Transverse colon (tissue), 4 donors: ENCODE data around the gene TRAF3. TPM values are rescaled to one million over a fixed set of nuclear protein-coding genes. Genes with fewer than 3 reads are reported as not detected.
A peak's percentile ranks its signal among the peaks of the same experiment; 100 is the strongest.

Experiments
- DNase-seq: peaks from one replicate; pipeline ENCODE4 v3.0.0-alpha.2; 2019
- H3K27ac ChIP-seq, 4 donors: fragments of 200-600 bp; sonication (generic); 2 replicates each; pipeline ENCODE4 v1.5.1; 2016 to 2018; ENCODE audit warnings: inconsistent platforms in 4 of 4
- H3K27me3 ChIP-seq: fragments of 200-600 bp; sonication (generic); 2 replicates; pipeline ENCODE4 v1.5.1; 2017; ENCODE audit warnings: inconsistent platforms
- H3K36me3 ChIP-seq, 4 donors: fragments of 200-600 bp; sonication (generic); 2 replicates each; pipeline ENCODE4 v1.5.1; 2017 to 2019; ENCODE audit warnings: inconsistent platforms in 4 of 4
- H3K4me1 ChIP-seq, 4 donors: fragments of 200-600 bp; sonication (generic); 2 replicates each; pipeline ENCODE4 v1.5.1; 2017 to 2020; ENCODE audit warnings: inconsistent platforms in 4 of 4
- H3K4me3 ChIP-seq, 4 donors: fragments of 200-600 bp; sonication (generic); 1 replicate in 1 of 4; 2 replicates in 3 of 4; pipeline versions ENCODE4 v1.5.1 to v1.6.1; 2017 to 2019; ENCODE audit warnings: inconsistent platforms in 4 of 4
- H3K9me3 ChIP-seq, 2 donors: fragments of 200-600 bp; sonication (generic); 2 replicates each; pipeline ENCODE4 v1.5.1; 2017 to 2019; ENCODE audit warnings: inconsistent platforms in 2 of 2
- EP300 ChIP-seq: sonication (generic); formaldehyde crosslinking; IDR thresholded peaks from one replicate; pipeline ENCODE4 v1.6.1; 2017; ENCODE audit warnings: antibody characterized with exemption, low read depth
- POLR2A ChIP-seq: fragments of 450-650 bp; IDR thresholded peaks from one replicate; pipeline ENCODE4 v1.6.1; 2016; ENCODE audit warnings: antibody characterized with exemption, mild to moderate bottlenecking, moderate library complexity
- POLR2AphosphoS5 ChIP-seq, 3 donors: sonication (generic); formaldehyde crosslinking; IDR thresholded peaks; one replicate each; pipeline ENCODE4 v1.6.1; 2016; ENCODE audit warnings: antibody characterized with exemption in 3 of 3
- whole genome bisulfite sequencing, 2 donors: methylation state at CpG; one replicate each; pipeline ENCODE4 v1.1.5; 2018; ENCODE audit warnings: low coverage in 1 of 2; 5-methylcytosine and 5-hydroxymethylcytosine counted together
- in situ Hi-C, 4 donors: fragments of 200-750 bp; cut with MboI; loops; one replicate each; pipeline versions ENCODE4 v1.15.0 to v1.15.1; 2017; ENCODE audit warnings: low sequenced_read_pairs in 3 of 4, low pct_ligation_motif_present in 1 of 4, low pct_unique_long_range_greater_than_20kb in 1 of 4
- intact Hi-C: fragments of 100-400 bp; cut with DNase I; formaldehyde crosslinking; loops from one replicate; pipeline ENCODE4 v1.15.1; 2023; ENCODE audit warnings: low total_unique reads
- total RNA-seq, 4 donors: library from RNA; depleted of rRNA; stranded (reverse); fragments of >200 nt; gene quantifications; one replicate each; pipeline ENCODE4 v1.1.0, GENCODE V29; 2016
- TF ChIP-seq, protein P1 (sequence below), 5 experiments: fragments of 200-600 bp in 3 of 5; fragments of 450-650 bp in 2 of 5; sonication (generic) in 3 of 5; IDR thresholded peaks; 1 replicate in 2 of 5; 2 replicates in 3 of 5; pipeline ENCODE4 v1.5.1; 2016 to 2017; ENCODE audit warnings: antibody characterized with exemption in 5 of 5, inconsistent platforms in 3 of 5, mild to moderate bottlenecking in 2 of 5, moderate library complexity in 1 of 5

Gene TRAF3
- total RNA-seq, 4 donors from 2014 or later, result 18.7 to 28.9 (median 25.0) TPM

DNA sequence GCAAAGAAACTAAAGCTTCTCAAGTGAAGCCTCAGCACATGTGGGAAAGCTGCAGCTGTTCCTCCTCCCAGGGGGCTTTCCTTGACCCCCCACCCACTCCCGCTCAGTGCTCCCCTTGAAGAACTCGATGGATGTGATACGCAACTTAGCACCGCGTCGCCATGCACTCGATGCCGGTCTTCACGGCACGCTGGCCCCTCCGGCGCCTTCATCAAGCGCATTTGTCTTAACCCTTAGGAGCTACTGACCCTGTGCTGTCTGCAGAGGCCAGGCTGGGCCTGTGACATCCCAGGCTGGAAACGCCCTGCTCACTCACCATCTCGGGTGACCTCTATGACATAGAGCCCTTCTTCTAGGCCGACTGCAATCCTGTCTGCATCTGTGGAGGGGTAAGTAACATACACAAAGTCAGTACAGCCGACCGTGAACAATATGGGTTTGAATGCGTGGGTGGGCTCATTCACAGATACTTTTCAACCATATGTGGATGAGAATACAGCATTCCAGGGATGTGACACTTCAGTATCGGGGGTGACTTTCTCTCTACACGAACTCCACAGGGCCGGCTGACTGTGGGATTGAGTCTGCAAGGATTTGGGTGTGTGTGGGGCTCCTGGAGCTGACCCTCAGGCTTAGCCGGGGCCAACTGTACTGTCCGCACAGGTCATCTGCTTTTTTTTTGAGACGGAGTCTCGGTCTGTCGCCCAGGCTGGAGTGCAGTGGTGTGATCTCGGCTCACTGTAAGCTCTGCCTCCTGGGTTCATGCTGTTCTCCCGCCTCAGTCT is 168.3 kb downstream of the TRAF3 start:
- in situ Hi-C loops, result no loop called here
- H3K4me3 ChIP-seq, result no peak overlapping the region
- 85 to 93% methylated on average over 19 to 29 of the region's 29 CpGs for WGBS, 2 donors
- no peak overlapping the region for H3K27ac ChIP-seq
- H3K4me1 ChIP-seq, result peaks cover under 1 to 15% (median 8%) of the 10 kb centered on the region in 4 donors
- H3K27me3 ChIP-seq, result no peaks in the 10 kb centered on the region
- H3K36me3 ChIP-seq, result peaks cover 0 to 50% (median 19%) of the 10 kb centered on the region in 4 donors
- H3K9me3 ChIP-seq, result no peaks in the 10 kb centered on the region
- DNase-seq, result no peak
- TF ChIP-seq, protein P1, sequence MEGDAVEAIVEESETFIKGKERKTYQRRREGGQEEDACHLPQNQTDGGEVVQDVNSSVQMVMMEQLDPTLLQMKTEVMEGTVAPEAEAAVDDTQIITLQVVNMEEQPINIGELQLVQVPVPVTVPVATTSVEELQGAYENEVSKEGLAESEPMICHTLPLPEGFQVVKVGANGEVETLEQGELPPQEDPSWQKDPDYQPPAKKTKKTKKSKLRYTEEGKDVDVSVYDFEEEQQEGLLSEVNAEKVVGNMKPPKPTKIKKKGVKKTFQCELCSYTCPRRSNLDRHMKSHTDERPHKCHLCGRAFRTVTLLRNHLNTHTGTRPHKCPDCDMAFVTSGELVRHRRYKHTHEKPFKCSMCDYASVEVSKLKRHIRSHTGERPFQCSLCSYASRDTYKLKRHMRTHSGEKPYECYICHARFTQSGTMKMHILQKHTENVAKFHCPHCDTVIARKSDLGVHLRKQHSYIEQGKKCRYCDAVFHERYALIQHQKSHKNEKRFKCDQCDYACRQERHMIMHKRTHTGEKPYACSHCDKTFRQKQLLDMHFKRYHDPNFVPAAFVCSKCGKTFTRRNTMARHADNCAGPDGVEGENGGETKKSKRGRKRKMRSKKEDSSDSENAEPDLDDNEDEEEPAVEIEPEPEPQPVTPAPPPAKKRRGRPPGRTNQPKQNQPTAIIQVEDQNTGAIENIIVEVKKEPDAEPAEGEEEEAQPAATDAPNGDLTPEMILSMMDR (IDR thresholded peaks at IDR 0.05), result no peak
- TF ChIP-seq EP300 (no peak), POLR2AphosphoS5 (IDR thresholded peaks at IDR 0.05) (no peak), POLR2A (no peak)
- intact Hi-C loops, result no loop called here

DNA sequence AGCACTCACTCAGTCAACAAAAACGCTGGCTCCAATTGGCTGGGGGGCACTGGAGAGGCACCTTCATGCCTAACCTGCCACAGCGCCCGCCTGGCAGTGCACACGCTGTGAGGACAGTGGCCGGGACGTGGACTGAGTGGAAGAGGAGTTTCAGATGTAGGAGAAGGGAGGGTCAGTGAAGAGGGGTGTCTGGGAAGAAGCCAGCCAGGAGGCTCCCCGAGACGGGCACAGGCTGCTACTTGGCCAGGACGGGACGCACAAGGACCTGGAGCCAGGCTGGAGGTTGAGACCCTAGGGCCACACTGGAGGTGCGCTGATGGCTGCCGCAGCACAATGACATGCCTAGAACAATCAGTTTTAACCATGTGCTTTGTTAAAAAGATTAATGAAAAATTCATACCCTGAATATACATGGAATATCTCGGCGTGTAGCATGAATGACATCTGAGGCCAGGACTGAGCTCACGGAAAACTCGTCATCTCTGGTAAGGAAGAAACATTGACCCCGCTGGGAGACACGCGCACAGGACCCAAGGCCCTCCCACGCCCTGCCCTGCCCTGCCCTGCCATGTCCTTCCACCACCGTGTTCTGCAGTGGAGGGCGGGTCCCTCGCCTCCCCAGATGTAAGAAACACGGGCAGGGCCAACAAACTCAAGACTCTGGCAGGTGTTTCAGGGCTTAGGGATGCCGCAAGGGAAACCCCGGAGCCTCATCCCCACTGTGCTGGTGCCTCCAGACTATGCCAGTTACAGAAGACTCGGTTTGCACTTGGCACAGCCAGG is 170.3 kb downstream of the TRAF3 start:
- no peak for DNase-seq
- 89 to 96% methylated on average over 12 to 26 of the region's 27 CpGs for WGBS, 2 donors
- TF ChIP-seq POLR2A, result no peak
- TF ChIP-seq, protein P1 (IDR thresholded peaks at IDR 0.05), result no peak
- no peak for TF ChIP-seq EP300
- TF ChIP-seq POLR2AphosphoS5 (IDR thresholded peaks at IDR 0.05), result no peak
- Histone ChIP-seq H3K4me3 (no peak overlapping the region), H3K27me3 (no peaks in the 10 kb centered on the region), H3K9me3 (no peaks in the 10 kb centered on the region), H3K4me1 (peaks cover 0 to 7% (median 2%) of the 10 kb centered on the region in 4 donors), H3K36me3 (peaks cover 0 to 63% (median 19%) of the 10 kb centered on the region in 4 donors), H3K27ac (no peak overlapping the region)
- intact Hi-C loops (no loop called here), in situ Hi-C loops (no loop called here)

DNA sequence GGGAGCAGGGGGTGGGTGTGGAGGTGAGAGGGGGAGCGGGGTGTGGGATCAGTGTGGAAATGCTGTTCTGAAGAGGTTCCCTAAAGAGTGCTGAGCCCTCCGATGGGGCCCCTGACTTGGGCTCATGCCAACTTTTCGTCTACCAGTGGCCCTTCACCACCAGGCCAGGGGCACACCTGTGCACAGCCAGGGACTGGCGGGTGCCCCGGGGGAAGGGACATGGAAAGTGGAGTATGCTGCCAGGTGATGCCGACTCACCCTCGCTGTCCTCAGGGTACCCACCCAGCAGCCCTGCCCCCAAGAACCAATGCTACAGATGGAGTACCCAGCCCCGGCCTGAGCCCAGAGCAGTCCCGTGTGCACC is 171.4 kb downstream of the TRAF3 start:
- in situ Hi-C loops, result no loop called here
- Histone ChIP-seq H3K4me3 (no peak overlapping the region), H3K9me3 (no peaks in the 10 kb centered on the region), H3K27me3 (no peaks in the 10 kb centered on the region), H3K4me1 (peaks cover 0 to 7% (median 2%) of the 10 kb centered on the region in 4 donors), H3K36me3 (peaks cover 0 to 65% (median 19%) of the 10 kb centered on the region in 4 donors), H3K27ac (no peak overlapping the region)
- intact Hi-C loops, result no loop called here
- WGBS, 2 donors, result 82 to 100% methylated on average over 1 to 9 of the region's 9 CpGs
- no peak for DNase-seq
- TF ChIP-seq POLR2A, result no peak
- TF ChIP-seq POLR2AphosphoS5 (IDR thresholded peaks at IDR 0.05), result no peak
- no peak for TF ChIP-seq EP300
- TF ChIP-seq, protein P1 (IDR thresholded peaks at IDR 0.05), result no peak

DNA sequence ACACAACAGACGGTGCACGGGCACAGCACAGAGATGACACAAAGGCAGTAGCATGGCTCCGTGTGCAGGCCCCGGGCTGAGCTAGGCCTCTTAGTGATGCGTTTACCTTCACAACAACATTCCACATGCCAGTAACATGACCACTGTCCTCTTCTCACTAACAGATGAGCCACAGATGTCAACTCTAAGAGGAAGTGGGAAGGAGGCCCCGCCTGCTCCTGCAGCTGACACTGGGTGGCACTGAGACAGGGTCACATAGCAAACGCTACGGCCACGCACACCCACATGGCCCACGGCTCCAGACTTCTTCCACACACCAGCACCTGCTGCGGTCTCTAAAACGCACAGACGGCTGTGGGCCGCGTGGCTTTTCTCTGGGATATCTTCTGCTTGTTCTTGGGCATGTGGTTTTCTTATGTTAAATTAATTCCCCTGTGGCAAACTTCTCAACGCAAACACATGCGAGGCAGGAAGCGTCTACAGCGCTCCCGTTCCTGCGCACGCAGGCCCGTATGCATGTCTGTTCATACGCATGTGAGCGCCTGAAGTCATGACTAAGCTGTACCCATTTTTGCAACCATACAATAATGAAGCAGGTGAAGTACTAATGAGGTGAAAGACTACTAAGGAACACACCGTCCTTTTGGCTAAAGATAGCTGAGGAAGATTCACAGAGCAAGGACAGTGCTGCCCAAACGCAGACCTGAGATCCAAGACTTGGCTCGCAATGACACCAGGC is 172.0 kb downstream of the TRAF3 start:
- in situ Hi-C loops (no loop called here), intact Hi-C loops (no loop called here)
- no peaks in the 10 kb centered on the region for H3K9me3 ChIP-seq
- WGBS, 2 donors, result 77% methylated on average over 28 of the region's 28 CpGs; no CpG with 5 or more reads in 1 of the 2 donors
- TF ChIP-seq POLR2AphosphoS5 (IDR thresholded peaks at IDR 0.05) (no peak), EP300 (no peak), POLR2A (no peak)
- TF ChIP-seq, protein P1 (IDR thresholded peaks at IDR 0.05), result no peak
- H3K36me3 ChIP-seq, result peaks cover 0 to 65% (median 19%) of the 10 kb centered on the region in 4 donors
- DNase-seq, result peak; percentile 48
- H3K4me1 ChIP-seq, result peaks cover 0 to 7% (median 2%) of the 10 kb centered on the region in 4 donors
- H3K4me3 ChIP-seq, result no peak overlapping the region
- peak overlapping the region in 1 of 4 donors; percentile 11 for H3K27ac ChIP-seq
- no peaks in the 10 kb centered on the region for H3K27me3 ChIP-seq
